ENCODE measurements around the gene DRC3.
"Not testable (repeated sequence)": the region's sequence is repeated elsewhere in the genome, so short reads cannot be mapped to it uniquely, and the experiment has no call there.

DRC3 gene

DNA sequence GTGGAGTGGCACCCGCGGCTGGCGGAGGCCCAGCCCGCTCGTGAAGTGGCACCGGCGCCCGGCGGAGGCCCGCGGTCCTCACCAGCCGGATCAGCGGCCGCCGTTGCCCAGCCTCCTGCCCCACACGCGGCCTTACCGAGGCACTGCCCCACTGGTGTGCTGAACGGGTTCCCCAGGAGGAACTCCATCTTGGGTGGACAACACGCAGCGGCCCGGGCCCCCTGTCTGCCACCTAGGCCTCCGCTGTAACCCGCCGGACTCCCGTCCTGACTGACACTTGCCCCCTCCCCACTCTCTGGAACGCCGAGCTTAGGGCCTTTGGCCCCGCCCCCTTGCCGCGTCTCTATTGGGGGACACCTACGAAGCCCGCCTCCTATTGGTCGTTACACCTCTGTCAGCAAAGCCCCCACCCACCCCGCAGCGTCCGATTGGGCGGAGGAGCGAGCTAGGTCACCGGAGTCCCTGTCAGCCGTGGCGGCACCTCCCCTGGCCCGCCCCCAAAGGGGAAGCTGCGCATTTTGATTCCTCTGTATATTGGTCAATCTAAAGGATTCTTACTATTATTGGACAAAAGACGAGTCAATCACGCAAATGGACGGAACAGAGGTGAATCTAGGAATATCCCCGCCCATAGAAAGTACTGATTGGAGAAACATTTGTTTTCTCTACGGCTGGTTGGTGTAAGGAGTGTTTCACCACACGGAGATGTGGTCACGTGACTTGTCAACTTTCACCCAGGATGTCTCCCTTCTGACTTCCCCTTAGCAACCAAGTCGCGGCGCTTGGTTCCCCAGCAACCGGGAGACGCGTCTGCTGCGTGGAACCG is at the start of gene DRC3, which contains the start of gene TOM1L2:
Gene DRC3, plus strand, starts transcription at position 737 of the 826 bp plus-strand sequence. CDS start 4,737 bp downstream, outside the sequence.
Gene TOM1L2, minus strand, starts transcription at position 275 of the 826 bp plus-strand sequence. Its CDS starts 87 bp downstream, at position 188.
- DNase-seq, result peak; percentile 98

DNA sequence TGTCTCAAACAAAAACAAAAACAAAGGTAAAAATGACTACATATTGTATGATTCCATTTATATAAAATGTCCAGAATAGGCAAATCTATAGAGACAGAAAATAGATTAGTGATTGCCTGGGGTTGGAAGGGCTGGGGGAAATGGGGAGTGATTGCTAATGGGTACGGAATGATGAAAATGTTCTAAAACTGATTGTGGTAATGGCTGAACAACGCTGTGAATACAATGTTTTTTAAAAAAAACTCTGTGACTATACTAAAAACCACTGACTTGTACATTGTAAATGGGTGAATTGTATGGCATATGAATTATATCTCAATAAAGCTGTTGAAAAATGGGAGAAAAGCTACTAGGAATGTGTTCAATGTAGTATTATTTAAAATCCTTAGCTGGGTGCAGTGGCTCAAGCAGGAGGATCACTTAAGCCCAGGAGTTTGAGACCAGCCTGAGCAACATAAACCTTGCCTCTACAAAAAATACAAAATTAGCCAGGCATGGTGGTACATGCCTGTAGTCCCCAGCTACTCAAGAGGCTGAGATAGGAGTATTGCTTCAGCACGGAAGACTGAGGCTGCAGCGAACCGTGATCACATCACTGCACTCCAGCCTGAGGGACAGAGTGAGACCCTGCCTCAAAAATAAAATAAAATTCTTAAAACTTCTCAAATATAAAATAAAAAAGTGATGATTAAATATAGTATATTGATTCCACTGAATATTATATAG is 48.4 kb upstream of the DRC3 start:
- DNase-seq, result no peak

- no peak for DNase-seq
Observed at GRCh38 chr17:17924857-17925250, 47.8 kb upstream of the DRC3 start.

GRCh38 chr17:17926036-17926435 is 46.6 kb upstream of the DRC3 start:
- no peak for DNase-seq

- no peak for DNase-seq
Observed at GRCh38 chr17:17926840-17927449, 45.7 kb upstream of the DRC3 start.

GRCh38 chr17:17928398-17929287 is 44.0 kb upstream of the DRC3 start:
- no peak for DNase-seq

DNA sequence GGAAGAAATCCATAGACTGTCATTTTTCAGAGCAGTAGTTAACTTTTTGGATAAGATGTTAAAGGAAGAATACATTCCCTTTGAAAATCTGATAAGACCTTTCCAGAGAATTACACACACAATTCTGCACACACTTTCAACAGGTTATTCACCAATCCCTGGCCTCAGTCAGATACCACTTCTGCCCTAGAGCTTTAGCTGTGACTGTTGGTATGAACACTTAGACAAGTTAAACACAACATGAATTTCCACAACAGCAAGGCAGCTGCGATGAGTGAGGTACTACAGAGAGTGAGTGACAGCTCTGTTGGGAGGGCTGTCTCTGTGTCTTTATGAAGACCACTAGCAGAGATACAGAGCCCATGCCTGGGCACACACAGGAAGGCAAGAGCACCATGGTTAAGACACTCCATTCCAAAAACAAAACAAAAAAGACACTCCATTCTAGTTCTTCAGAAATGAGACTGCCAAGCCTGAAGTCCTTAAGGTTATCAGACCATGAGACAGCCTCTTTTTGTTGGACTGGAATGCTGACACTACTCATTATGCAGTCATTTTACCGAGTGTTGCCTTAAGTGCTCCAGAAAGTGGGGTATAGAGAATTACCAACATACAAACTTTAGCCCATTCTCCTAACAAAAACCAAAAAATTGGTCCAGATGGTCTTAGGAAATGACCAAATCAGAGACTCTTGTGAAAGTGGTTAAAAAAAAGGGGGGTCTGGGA is 42.8 kb upstream of the DRC3 start:
- DNase-seq, result no peak

DNA sequence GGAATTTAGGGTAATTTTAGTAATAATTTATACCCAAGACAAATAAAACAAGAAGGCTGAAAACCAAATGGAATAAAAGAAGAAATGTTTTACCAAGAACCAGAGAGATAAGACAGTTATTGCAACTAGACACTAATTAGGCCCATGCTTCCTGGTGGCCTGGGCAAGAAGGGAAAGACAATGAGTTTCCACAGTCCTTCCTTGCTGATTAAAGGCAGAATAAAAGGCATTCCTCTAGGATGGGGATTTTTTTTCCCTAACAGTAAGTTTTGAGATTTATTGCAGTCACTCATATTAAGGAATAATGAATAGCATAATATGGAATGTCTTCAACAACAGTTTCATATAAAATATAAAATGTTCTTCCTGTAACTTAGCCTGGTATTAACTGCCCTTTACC is 42.0 kb upstream of the DRC3 start:
- no peak for DNase-seq

DNA sequence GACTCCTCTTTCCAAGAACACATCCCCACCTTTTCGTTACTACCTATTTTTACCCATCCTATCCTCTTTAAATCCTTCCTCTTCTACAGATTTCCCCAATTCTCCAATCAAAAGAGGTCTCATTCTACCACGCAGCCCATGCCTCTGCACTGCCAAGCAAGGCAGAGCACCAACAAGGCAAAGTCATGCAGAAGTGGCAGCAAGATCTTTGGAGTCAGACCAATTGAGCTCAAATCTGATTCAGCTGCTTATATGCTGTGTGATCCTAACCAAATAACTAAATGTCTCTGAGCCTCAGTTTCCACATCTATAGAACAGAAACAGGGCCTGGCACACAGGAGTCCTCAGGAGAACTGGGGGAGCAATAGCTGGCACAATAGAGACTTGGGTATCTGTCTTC is 41.5 kb upstream of the DRC3 start:
- no peak for DNase-seq

- DNase-seq, result no peak
Observed at GRCh38 chr17:17933775-17934174, 38.9 kb upstream of the DRC3 start.

GRCh38 chr17:17934214-17934613 is 38.4 kb upstream of the DRC3 start:
- no peak for DNase-seq

DNA sequence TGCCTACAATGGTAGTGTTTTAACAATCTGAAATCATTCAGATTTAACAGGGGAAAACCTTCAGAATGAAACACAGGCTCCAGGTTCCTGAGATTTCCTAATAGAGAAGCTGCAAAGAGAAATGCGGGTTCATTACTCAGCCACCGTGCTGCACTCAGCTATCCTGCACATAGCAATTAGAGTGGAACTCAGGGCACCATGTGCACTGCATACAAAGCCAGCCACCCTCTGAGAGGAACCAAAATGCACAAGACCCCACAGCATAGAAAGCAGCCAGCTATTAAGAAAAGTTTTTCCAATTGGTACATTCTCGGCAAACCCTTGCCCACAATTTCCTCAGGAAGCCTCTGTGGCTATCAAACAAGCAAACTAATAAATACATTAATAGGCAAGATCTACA is 37.9 kb upstream of the DRC3 start:
- no peak for DNase-seq

DNA sequence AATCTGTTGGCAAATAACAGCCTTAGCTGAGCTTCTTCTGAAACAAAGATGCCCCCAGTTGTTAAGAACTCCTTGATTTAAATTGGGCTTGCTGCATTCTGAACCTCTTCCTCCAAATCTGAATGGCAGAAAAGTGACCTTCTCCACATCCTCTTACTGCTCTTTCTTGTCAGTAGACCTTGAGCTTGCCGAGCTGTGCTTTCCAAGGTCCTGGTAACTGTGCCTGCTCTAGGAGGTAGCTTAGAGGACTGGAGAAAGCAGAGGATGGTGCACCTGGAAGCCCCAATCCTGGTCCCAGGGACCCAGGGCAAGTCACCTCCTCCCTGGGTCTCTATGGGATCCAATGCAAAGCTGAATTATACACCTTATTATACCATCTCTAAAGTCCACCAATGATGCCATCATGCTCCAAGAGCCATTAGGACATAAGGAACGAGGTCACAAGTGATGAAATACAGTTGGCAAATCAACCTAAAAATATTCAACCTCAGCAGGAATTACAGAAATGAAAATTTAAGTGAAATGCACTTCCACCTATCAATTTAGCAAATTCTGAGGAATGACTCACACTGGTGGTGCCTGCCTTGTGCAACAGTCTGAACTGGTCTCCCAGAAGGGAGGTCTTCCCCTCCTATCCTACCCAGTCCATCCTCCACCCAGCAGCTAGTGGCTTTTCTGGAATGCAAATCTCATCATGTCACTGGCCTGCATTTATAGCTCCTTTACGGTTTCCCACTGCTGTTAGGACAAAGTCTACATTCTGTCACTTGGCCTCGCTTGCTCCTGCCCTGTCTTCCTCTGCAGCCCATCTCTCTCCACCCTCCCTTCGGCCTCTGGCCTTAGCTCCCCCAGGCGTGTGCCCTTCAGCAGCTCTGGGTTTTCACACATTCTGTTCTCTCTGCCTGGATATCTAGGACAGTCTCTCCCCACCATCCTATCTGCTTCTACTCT is 37.1 kb upstream of the DRC3 start:
- no peak for DNase-seq

GRCh38 chr17:17937201-17937853 is 35.3 kb upstream of the DRC3 start:
- no peak for DNase-seq

DNA sequence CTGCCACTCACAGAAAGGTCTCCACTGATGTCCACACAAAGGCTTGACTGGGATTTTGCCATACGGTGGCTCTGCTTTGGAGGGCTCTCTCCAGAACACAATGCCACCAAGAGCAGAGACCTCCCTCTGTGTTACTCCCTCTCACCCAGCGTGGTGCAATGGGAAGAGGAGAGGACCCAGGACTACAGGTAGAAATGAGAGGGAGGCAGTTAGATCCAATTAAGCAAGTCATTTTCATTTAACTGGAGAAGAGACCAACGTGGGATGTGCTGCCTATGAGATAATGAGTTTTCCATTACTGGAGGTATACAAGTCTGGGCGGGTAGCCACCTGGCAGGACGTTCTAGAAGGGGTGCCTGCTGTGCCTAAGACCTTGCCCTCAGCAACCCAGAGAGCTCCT is 34.7 kb upstream of the DRC3 start:
- DNase-seq, result no peak

GRCh38 chr17:17938388-17939107 is 34.1 kb upstream of the DRC3 start:
- DNase-seq, result no peak

GRCh38 chr17:17939941-17940340 is 32.7 kb upstream of the DRC3 start:
- not testable (repeated sequence) for DNase-seq

DNA sequence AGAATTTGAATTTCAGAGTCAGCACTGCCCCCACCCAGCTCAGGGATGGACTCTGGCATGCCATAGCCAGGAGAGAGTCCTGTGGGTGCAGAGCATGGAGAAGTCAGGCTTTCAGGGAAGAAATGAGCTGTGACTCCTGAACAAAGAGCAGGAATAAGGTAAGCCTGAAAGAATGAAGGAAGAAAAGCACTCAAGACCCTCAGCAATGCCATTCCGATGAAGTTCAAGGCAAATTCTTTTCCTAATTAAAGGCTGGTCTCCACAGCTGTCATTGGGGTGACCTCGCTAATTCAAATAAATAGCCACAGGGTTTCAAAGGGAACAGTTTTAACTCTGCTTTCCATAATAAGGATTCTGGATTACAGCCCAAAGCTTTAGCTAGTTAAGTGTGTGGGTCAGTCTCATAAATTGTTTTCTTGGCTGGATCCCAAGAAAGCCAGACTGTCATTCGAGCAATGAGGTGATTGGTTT is 32.2 kb upstream of the DRC3 start:
- peak; percentile 9 for DNase-seq

- DNase-seq, result no peak
Observed at GRCh38 chr17:17941015-17941414, 31.6 kb upstream of the DRC3 start.
